IMR-90 (cell line): ENCODE measurements around the gene FBRSL1.

Experiments
- BHLHE40 ChIP-seq: fragments of 150-350 bp; IDR thresholded peaks from 2 replicates; pipeline ENCODE4 v1.6.1; 2016; ENCODE audit warnings: mild to moderate bottlenecking, low read depth, low read length
- CEBPB ChIP-seq: IDR thresholded peaks from 2 replicates; pipeline ENCODE4 v1.6.1; 2012; ENCODE audit warnings: low read depth, low read length, improper control_type of control experiment
- FOS ChIP-seq: fragments of 150-350 bp; IDR thresholded peaks from 2 replicates; pipeline ENCODE4 v1.6.1; 2016; ENCODE audit warnings: low read depth, low read length
- POLR2A ChIP-seq: IDR thresholded peaks from 2 replicates; pipeline ENCODE4 v1.6.1; 2012; ENCODE audit warnings: mild to moderate bottlenecking, low read depth, low read length
- RAD21 ChIP-seq: IDR thresholded peaks from 2 replicates; pipeline ENCODE4 v1.6.1; 2012; ENCODE audit warnings: low read length, improper control_type of control experiment
- RCOR1 ChIP-seq: IDR thresholded peaks from 2 replicates; pipeline ENCODE4 v1.6.1; 2012; ENCODE audit warnings: mild to moderate bottlenecking, low read length, improper control_type of control experiment; ENCODE audit not compliant: insufficient replicate concordance
- RFX5 ChIP-seq: IDR thresholded peaks from 2 replicates; pipeline ENCODE4 v1.8.0; 2012; ENCODE audit warnings: low read depth, mild to moderate bottlenecking, low read length, moderate library complexity
- SMC3 ChIP-seq: fragments of 150-350 bp; IDR thresholded peaks from 2 replicates; pipeline ENCODE4 v1.6.1; 2016; ENCODE audit warnings: low read depth, mild to moderate bottlenecking, antibody characterized with exemption, low read length, moderate library complexity
- TF ChIP-seq, protein P1 (sequence below): conservative IDR thresholded peaks from 2 replicates; pipeline ENCODE4 v1.5.1; 2012; ENCODE audit warnings: mild to moderate bottlenecking, low read depth, low read length, improper control_type of control experiment
- TF ChIP-seq, protein P2 (sequence below): fragments of 150-350 bp; IDR thresholded peaks from 2 replicates; pipeline ENCODE4 v1.6.1; 2017; ENCODE audit warnings: mild to moderate bottlenecking, antibody characterized with exemption, low read length, low read depth

DNA sequence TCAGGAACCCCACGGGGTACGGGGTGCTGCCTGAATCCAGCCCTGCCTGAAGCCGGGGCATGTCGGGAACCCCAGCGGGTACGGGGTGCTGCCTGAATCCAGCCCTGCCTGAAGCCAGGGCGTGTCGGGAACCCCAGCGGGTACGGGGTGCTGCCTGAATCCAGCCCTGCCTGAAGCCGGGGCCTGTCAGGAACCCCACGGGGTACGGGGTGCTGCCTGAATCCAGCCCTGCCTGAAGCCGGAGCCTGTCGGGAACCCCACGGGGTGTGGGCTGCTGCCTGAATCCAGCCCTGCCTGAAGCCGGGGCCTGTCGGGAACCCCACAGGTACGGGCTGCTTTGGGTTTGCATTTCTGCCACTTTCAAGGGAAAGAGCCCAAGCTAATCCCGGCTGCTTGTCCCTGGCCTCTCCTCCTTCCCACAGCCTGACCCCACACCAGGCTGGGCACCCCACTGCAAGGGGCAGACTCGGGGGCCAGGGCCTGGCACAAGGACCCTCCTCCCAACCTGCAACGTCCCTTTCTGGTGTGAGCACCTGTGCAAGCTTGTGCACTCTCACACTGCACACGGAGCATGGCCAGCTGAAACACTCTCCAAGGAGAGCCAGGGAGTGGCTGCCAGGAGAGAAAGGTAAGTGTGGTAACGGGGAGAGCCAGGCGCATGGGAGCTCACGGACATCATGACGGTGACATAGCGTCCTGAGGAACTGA, 5.6 kb upstream of the FBRSL1 start:
- no peak for TF ChIP-seq SMC3
- TF ChIP-seq, protein P1, sequence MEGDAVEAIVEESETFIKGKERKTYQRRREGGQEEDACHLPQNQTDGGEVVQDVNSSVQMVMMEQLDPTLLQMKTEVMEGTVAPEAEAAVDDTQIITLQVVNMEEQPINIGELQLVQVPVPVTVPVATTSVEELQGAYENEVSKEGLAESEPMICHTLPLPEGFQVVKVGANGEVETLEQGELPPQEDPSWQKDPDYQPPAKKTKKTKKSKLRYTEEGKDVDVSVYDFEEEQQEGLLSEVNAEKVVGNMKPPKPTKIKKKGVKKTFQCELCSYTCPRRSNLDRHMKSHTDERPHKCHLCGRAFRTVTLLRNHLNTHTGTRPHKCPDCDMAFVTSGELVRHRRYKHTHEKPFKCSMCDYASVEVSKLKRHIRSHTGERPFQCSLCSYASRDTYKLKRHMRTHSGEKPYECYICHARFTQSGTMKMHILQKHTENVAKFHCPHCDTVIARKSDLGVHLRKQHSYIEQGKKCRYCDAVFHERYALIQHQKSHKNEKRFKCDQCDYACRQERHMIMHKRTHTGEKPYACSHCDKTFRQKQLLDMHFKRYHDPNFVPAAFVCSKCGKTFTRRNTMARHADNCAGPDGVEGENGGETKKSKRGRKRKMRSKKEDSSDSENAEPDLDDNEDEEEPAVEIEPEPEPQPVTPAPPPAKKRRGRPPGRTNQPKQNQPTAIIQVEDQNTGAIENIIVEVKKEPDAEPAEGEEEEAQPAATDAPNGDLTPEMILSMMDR: no peak
- no peak for TF ChIP-seq BHLHE40
- TF ChIP-seq, protein P2, sequence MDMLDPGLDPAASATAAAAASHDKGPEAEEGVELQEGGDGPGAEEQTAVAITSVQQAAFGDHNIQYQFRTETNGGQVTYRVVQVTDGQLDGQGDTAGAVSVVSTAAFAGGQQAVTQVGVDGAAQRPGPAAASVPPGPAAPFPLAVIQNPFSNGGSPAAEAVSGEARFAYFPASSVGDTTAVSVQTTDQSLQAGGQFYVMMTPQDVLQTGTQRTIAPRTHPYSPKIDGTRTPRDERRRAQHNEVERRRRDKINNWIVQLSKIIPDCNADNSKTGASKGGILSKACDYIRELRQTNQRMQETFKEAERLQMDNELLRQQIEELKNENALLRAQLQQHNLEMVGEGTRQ: no peak
- TF ChIP-seq CEBPB: no peak
- no peak for TF ChIP-seq RAD21
- no peak for TF ChIP-seq POLR2A
- TF ChIP-seq RFX5: no peak
- TF ChIP-seq FOS: no peak
- TF ChIP-seq RCOR1: no peak
